OCI-LY7 (cell line): ENCODE results near the gene ERI3.

ENCODE experiments used
- EZH2phosphoT487 ChIP-seq: fragments of 200-600 bp; sonication (generic); IDR thresholded peaks from 2 replicates; pipeline ENCODE4 v1.6.1; 2018; ENCODE audit warnings: low read depth, borderline replicate concordance, mild to moderate bottlenecking, mixed run types, antibody characterized with exemption, low read length, moderate library complexity, mixed read lengths
- TF ChIP-seq, protein P1 (sequence below): fragments of 200-600 bp; sonication (generic); conservative IDR thresholded peaks from 2 replicates; pipeline ENCODE4 v1.5.1; 2014; ENCODE audit warnings: mild to moderate bottlenecking, antibody characterized with exemption, low read length, moderate library complexity, mixed read lengths

DNA sequence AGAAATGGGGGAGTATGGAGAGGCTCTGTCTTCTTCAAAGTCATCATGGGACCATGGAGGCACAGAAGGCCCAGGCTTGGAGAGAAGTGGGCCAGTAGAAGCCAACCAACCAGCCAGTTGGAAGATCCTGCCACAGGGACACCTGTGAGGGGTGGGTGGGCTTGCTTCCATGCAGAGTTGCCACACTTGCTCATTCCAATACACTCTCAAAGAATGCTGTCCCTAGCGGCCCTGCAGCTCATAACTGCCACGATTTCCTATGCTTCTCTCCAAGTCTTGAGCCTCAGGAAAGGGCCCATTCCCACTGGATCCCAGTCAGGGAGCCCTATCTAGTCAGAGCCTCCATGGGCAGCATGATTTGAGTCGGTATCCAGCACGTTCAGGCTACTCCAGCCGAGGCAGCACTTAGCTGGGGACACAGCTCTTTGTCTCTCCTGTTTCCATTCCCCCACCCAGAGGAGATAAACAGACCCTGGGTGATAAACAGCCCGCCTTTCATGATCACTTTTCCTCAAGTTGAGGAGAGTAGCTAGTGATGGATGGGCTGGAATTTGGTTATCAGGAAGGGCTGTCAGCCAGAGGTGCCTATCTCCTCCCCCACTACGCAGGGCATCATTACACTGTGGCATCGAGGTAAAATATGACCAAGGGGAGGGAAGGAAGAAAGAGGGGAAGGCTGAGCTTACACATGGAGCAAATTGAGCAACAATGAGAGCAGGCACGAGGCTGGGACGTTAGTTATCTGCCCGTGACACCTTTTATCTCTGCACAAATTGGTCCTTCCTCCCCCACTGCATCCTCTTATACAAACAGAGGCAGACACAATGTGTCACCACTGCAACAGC is 64.6 kb downstream of the ERI3 start:
- TF ChIP-seq, protein P1, sequence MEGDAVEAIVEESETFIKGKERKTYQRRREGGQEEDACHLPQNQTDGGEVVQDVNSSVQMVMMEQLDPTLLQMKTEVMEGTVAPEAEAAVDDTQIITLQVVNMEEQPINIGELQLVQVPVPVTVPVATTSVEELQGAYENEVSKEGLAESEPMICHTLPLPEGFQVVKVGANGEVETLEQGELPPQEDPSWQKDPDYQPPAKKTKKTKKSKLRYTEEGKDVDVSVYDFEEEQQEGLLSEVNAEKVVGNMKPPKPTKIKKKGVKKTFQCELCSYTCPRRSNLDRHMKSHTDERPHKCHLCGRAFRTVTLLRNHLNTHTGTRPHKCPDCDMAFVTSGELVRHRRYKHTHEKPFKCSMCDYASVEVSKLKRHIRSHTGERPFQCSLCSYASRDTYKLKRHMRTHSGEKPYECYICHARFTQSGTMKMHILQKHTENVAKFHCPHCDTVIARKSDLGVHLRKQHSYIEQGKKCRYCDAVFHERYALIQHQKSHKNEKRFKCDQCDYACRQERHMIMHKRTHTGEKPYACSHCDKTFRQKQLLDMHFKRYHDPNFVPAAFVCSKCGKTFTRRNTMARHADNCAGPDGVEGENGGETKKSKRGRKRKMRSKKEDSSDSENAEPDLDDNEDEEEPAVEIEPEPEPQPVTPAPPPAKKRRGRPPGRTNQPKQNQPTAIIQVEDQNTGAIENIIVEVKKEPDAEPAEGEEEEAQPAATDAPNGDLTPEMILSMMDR: no peak
- TF ChIP-seq EZH2phosphoT487: no peak
